HG03039 (cell line): Measurements from ENCODE around the gene GPC5.
"Not testable (repeated sequence)": the region's sequence is repeated elsewhere in the genome, so short reads cannot be mapped to it uniquely, and the experiment has no call there.

Experiments used
- ATAC-seq: cut with Tn5 transposase; IDR thresholded peaks from one replicate; pipeline ENCODE4 v1.9.1; 2021; ENCODE audit warnings: mild to moderate bottlenecking, moderate library complexity; ENCODE audit not compliant: unreplicated experiment

Gene GPC5

GRCh38 chr13:91644806-91645205 is 246.4 kb downstream of the GPC5 start:
- no peak for ATAC-seq

- ATAC-seq, result no peak
Measured at GRCh38 chr13:91647361-91647990, 249.1 kb downstream of the GPC5 start.

GRCh38 chr13:91648012-91648411 is 249.6 kb downstream of the GPC5 start:
- ATAC-seq, result no peak

- ATAC-seq, result no peak
Measured at GRCh38 chr13:91649456-91649855, 251.0 kb downstream of the GPC5 start.

GRCh38 chr13:91652404-91653301 is 254.2 kb downstream of the GPC5 start:
- no peak for ATAC-seq

GRCh38 chr13:91655731-91656130 is 257.3 kb downstream of the GPC5 start:
- ATAC-seq, result no peak

GRCh38 chr13:91657283-91657682 is 258.9 kb downstream of the GPC5 start:
- ATAC-seq, result no peak

GRCh38 chr13:91659256-91660075 is 261.0 kb downstream of the GPC5 start:
- no peak for ATAC-seq

- ATAC-seq, result no peak
Measured at GRCh38 chr13:91660076-91660415, 261.6 kb downstream of the GPC5 start.

GRCh38 chr13:91661692-91662490 is 263.5 kb downstream of the GPC5 start:
- peak; percentile 56 for ATAC-seq

GRCh38 chr13:91664039-91664438 is 265.6 kb downstream of the GPC5 start:
- no peak for ATAC-seq

- no peak for ATAC-seq
Measured at GRCh38 chr13:91667486-91667885, 269.1 kb downstream of the GPC5 start.

GRCh38 chr13:91668866-91669495 is 270.6 kb downstream of the GPC5 start:
- ATAC-seq, result no peak

- ATAC-seq, result not testable (repeated sequence)
Measured at GRCh38 chr13:91674347-91674746, 275.9 kb downstream of the GPC5 start.

GRCh38 chr13:91684746-91685145 is 286.3 kb downstream of the GPC5 start:
- ATAC-seq, result no peak

- ATAC-seq, result no peak
Measured at GRCh38 chr13:91690944-91691343, 292.5 kb downstream of the GPC5 start.

GRCh38 chr13:91693466-91693865 is 295.0 kb downstream of the GPC5 start:
- no peak for ATAC-seq

- ATAC-seq, result no peak
Measured at GRCh38 chr13:91698308-91698707, 299.9 kb downstream of the GPC5 start.

GRCh38 chr13:91698767-91699166 is 300.3 kb downstream of the GPC5 start:
- no peak for ATAC-seq

- no peak for ATAC-seq
Measured at GRCh38 chr13:91699863-91700262, 301.4 kb downstream of the GPC5 start.
